Lower lobe of right lung (tissue), 2 donors: Measurements from ENCODE around the gene VASN. TPM values are rescaled to one million over a fixed set of nuclear protein-coding genes. Genes with fewer than 3 reads are reported as not detected.

Experiments
- ATAC-seq, 2 donors: fragments of 200-7000 bp; cut with Tn5 transposase; one replicate each; pipeline ENCODE4 v1.9.1; 2020 to 2022; ENCODE audit warnings: mild to moderate bottlenecking in 2 of 2, moderate library complexity in 2 of 2
- DNase-seq: peaks from one replicate; pipeline ENCODE4 v3.0.0-alpha.2; 2020
- H3K27ac ChIP-seq: fragments of 200-600 bp; one replicate; pipeline ENCODE4 v1.8.0; 2022
- H3K27me3 ChIP-seq: fragments of 200-600 bp; one replicate; pipeline ENCODE4 v1.8.0; 2022; ENCODE audit warnings: low read depth
- H3K36me3 ChIP-seq: fragments of 200-600 bp; one replicate; pipeline ENCODE4 v1.8.0; 2022; ENCODE audit warnings: mild to moderate bottlenecking
- H3K4me1 ChIP-seq: fragments of 200-600 bp; one replicate; pipeline ENCODE4 v1.8.0; 2022
- H3K4me3 ChIP-seq: fragments of 200-600 bp; one replicate; pipeline ENCODE4 v1.8.0; 2022; ENCODE audit warnings: mild to moderate bottlenecking
- H3K9me3 ChIP-seq: fragments of 200-600 bp; one replicate; pipeline ENCODE4 v1.8.0; 2022
- intact Hi-C: fragments of 100-400 bp; cut with DNase I; formaldehyde crosslinking; loops from one replicate; pipeline ENCODE4 v1.11.0; 2022
- total RNA-seq: library from RNA; stranded (reverse); fragmentation: NEBNext Ultra II Directional; extraction: Animal tissue kit (Norgen Biotek cat#: 25700); gene quantifications from one replicate; pipeline ENCODE4 v1.2.1, GENCODE V29; 2021
- TF ChIP-seq, protein P1 (sequence below): fragments of 200-600 bp; IDR thresholded peaks from one replicate; pipeline ENCODE4 v1.8.0; 2022; ENCODE audit warnings: antibody characterized with exemption, mild to moderate bottlenecking
- donor health status: DM: no; HTN: yes; CAD: no; lungs with severe emphysema.

Gene VASN
- total RNA-seq, 1 donor from 2014 or later = 17.4 TPM

- no peak for DNase-seq
- H3K27ac ChIP-seq = no peak overlapping the region
- peaks cover 15% of the 10 kb centered on the region for H3K4me1 ChIP-seq
- no peak for ATAC-seq
- TF ChIP-seq, protein P1, sequence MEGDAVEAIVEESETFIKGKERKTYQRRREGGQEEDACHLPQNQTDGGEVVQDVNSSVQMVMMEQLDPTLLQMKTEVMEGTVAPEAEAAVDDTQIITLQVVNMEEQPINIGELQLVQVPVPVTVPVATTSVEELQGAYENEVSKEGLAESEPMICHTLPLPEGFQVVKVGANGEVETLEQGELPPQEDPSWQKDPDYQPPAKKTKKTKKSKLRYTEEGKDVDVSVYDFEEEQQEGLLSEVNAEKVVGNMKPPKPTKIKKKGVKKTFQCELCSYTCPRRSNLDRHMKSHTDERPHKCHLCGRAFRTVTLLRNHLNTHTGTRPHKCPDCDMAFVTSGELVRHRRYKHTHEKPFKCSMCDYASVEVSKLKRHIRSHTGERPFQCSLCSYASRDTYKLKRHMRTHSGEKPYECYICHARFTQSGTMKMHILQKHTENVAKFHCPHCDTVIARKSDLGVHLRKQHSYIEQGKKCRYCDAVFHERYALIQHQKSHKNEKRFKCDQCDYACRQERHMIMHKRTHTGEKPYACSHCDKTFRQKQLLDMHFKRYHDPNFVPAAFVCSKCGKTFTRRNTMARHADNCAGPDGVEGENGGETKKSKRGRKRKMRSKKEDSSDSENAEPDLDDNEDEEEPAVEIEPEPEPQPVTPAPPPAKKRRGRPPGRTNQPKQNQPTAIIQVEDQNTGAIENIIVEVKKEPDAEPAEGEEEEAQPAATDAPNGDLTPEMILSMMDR = no peak
- H3K36me3 ChIP-seq = peaks cover 15% of the 10 kb centered on the region
- H3K4me3 ChIP-seq = no peak overlapping the region
- no peaks in the 10 kb centered on the region for H3K27me3 ChIP-seq
- H3K9me3 ChIP-seq = no peaks in the 10 kb centered on the region
- intact Hi-C loops = no loop called here
These were observed 56.9 kb downstream of the VASN start for GRCh38 chr16:4428500-4428899.

- ATAC-seq (no peak), DNase-seq (no peak)
- H3K4me3 ChIP-seq = no peak overlapping the region
- peaks cover 38% of the 10 kb centered on the region for H3K36me3 ChIP-seq
- no peaks in the 10 kb centered on the region for H3K27me3 ChIP-seq
- no peak overlapping the region for H3K27ac ChIP-seq
- H3K9me3 ChIP-seq = no peaks in the 10 kb centered on the region
- intact Hi-C loops = no loop called here
- TF ChIP-seq, protein P1 = no peak
- peaks cover 9% of the 10 kb centered on the region for H3K4me1 ChIP-seq
These were observed 59.4 kb downstream of the VASN start for GRCh38 chr16:4431023-4431422.

Other genes starting within 250 kb of the VASN start
- gene SRL, start 129.8 kb upstream of the VASN start, total RNA-seq = 1.4 TPM
- gene TFAP4, start 98.8 kb upstream of the VASN start, total RNA-seq = 12.9 TPM
- 21.5 TPM for gene GLIS2, start 55.8 kb upstream of the VASN start, total RNA-seq
- gene PAM16, start 20.5 kb upstream of the VASN start, total RNA-seq = 40.0 TPM
- gene CORO7, start 44.7 kb downstream of the VASN start, total RNA-seq = 58.5 TPM
- 34.6 TPM for gene DNAJA3, start 54.0 kb downstream of the VASN start, total RNA-seq
- 43.5 TPM for gene NMRAL1, start 102.8 kb downstream of the VASN start, total RNA-seq
- 53.8 TPM for gene HMOX2, start 104.5 kb downstream of the VASN start, total RNA-seq
- 21.1 TPM for gene CDIP1, start 166.9 kb downstream of the VASN start, total RNA-seq
- gene C16orf96, start 184.5 kb downstream of the VASN start, total RNA-seq = 0.21 TPM
- 30.2 TPM for gene UBALD1, start 243.0 kb downstream of the VASN start, total RNA-seq